GM12873 (cell line): Measurements from ENCODE around the gene ADARB2.

Source experiments
- TF ChIP-seq, protein P1 (sequence below): IDR thresholded peaks from 2 replicates; pipeline ENCODE4 v1.5.1; 2012; ENCODE audit warnings: low read depth, mild to moderate bottlenecking, moderate library complexity, low read length, control low read depth; ENCODE audit not compliant: insufficient read depth; ENCODE audit errors: missing control alignments

The ADARB2 gene

DNA sequence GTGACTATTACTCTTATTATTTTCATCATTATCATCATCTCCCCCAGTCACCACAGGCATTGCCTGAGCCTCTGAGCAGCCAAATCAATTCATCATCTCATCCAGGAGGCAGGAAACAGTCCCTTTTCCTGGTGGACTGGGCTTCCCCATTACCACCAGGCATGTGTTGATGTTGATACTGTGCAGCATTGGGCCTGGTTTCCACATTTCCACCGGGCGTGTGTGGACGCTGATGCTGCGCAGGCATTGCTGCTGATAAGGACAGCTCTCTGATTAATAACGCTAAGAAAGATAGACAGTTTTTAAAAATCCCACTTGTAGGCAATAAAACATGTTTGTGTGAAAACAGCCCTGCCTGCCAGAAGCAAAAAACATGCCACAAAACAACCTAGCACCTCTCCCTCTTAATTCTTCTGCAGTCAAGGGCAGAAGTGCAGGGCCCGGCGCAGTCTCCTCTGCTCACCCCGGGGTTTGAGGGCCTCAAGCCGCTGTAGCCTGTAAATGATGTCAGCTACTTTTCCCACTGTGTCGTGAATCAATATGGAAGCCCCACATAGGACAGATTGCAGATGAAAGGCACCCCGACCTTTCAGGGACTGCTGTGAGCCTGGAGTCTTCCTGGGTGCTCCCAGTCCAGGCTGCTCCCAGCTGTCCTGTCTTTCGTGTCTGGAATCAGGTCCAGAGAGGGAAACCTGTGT is 465.1 kb downstream of the ADARB2 start:
- TF ChIP-seq, protein P1, sequence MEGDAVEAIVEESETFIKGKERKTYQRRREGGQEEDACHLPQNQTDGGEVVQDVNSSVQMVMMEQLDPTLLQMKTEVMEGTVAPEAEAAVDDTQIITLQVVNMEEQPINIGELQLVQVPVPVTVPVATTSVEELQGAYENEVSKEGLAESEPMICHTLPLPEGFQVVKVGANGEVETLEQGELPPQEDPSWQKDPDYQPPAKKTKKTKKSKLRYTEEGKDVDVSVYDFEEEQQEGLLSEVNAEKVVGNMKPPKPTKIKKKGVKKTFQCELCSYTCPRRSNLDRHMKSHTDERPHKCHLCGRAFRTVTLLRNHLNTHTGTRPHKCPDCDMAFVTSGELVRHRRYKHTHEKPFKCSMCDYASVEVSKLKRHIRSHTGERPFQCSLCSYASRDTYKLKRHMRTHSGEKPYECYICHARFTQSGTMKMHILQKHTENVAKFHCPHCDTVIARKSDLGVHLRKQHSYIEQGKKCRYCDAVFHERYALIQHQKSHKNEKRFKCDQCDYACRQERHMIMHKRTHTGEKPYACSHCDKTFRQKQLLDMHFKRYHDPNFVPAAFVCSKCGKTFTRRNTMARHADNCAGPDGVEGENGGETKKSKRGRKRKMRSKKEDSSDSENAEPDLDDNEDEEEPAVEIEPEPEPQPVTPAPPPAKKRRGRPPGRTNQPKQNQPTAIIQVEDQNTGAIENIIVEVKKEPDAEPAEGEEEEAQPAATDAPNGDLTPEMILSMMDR, result no peak

DNA sequence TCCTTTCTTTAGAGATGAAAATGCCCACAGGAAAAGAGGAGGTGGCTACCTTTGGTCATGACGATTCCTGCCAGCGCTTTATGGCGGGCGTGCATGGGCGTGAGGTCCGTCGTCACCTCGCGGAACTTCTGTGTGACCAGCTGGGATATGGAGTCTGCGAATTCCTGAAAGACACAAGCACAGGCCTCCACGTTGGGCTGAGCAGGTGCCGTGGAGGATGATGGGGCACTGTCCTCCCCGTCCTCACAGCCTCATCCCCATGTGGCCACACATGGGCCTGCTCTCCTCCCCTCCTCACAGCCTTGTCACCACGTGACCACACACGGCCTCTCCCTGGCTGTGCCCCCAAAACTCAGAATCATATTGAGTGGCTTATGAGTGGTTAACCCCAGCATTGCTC is 466.4 kb downstream of the ADARB2 start:
- TF ChIP-seq, protein P1, result no peak

DNA sequence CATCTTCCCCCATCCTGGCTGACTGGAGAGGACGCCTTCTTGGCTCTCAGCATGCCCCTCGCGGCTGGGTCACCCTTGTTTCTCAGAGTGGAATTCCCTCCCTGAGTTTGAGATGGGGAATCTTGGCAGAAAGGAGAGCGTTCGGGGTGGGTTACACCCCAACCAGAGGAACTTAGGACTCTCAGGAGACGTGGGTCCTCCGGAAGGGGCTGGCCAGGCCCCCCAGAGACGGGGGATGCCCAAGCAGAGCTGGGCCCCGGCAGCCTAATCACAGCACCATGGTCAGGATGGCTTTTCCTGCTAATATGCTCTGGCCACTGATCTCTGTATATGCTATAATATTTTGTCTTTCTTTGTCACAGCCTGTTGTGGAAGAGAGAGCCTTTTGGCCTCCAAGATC is 466.8 kb downstream of the ADARB2 start:
- TF ChIP-seq, protein P1, result no peak

DNA sequence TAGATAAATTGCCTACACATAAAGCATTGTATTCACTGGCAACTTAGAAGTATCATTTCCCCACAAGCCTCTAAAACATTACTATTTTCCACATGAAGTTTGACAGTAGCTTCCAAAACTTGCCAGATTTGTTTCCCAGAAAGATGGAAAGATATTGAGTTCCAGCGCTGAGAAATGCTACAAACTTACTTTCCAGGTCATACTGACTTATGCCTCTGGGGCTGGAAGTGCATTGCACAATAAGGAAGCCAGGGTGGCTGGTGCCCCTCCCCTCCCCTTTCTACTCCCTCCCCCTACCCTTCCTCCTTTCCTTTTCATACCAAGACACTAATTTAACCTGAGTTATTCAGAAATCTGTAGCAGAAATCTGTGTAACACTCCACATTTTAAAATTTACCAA is 468.5 kb downstream of the ADARB2 start:
- TF ChIP-seq, protein P1, result no peak

DNA sequence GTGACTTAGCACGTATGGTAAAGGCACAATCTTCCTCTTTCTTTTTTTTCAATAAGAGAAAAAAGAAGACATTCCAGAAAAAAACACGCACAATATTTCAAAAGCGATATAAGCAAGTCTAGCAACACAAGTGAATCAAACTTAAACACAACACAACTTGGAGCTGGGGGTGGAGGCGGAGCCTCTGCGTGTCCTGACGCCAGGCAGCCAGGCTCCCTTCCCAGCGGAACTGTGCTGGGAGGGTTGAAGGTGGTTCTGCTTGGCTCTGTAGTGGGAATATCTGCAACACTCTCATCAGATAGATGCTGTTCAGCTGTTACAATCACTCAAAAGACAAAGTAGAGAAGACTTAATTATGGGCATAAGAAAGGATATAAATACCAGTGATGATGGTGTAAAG is 469.8 kb downstream of the ADARB2 start:
- TF ChIP-seq, protein P1, result no peak

DNA sequence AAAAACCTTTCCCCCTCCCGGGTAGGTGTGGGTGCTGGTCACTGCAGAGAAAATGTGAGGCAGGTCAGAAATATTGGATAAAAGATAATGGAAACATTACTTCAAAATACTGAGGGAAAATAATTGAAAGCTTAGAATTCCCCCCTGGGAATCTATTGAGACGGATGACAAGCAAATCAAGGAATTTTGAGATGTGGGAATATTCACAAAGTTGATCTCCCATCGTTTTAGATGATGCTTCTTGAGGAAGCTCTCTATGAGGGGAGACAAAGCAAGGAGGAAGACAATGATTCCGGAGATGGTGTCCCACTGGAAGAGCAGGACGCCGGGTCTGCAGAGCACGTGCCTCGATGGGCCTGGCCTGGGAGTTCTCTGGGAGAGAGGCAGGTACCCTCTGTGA is 470.2 kb downstream of the ADARB2 start:
- TF ChIP-seq, protein P1, result no peak

DNA sequence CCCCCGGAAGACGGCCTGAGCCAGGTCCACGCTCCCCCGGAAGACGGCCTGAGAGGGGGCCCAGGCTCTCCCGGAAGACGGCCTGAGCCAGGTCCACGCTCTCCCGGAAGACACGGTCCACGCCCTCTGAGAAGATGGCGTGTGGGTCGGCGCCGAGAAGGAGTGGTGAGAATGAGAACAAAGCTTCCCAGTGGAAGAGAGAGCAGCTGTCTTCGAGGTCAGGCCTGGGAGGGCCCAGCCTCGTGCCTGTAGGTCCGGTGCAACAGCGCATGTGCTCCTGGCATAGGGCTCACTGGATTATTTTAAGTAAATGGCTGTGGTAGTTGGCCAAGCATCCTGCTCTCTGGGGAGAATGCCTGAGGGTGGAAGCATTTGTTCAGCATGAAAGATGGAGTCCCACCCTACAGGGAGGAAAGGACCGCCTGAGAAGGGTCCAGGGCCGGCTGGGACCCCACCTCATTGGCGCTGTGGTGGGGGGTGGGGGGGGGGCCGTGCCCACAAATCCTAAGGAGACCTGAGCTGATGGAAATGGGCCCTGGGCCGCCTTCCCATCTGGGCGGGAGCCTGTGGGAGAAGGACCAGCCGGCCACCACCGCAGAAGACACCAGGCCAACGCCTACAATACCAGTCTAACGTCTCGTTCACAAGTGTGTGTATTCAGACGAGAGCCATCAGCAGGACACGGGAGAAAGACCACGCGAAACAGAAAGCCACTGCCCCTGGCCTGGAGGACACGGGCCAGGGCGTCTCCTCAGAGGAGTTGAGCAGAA is 471.1 kb downstream of the ADARB2 start:
- TF ChIP-seq, protein P1, result no peak
